ENCODE measurements around the gene H6PD.

Gene H6PD

DNA sequence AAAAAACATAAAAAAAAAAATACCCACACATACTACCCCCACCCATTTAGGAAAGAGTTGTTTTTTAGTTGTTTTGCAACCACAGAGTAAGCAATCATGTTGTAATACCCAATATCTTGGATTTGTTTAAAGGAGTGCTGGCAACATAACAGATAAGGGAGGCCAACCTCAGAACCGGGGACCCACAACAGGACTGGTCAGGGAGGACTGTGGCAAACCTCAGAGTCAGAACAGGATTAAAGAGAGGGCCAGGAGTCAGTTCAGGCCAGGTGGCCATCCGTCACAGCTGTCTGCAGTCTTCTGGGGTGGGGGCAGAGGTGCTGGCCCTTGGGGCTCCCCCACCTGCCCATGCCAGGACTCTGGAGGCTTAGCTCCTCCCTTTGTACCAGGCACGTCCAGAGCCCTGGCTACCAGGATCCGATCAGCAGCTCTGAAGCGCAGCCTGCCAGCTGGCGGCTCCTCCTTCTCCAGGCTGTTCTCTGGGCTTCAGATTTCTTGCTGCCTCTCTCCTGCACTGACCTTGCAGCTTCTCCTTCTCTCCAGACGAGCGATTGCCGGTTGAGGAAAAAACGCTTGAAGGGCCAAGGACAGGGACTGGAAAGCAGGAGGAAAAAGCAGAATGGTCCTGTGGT is 7.9 kb downstream of the H6PD start:
- DNase-seq: no peak

DNA sequence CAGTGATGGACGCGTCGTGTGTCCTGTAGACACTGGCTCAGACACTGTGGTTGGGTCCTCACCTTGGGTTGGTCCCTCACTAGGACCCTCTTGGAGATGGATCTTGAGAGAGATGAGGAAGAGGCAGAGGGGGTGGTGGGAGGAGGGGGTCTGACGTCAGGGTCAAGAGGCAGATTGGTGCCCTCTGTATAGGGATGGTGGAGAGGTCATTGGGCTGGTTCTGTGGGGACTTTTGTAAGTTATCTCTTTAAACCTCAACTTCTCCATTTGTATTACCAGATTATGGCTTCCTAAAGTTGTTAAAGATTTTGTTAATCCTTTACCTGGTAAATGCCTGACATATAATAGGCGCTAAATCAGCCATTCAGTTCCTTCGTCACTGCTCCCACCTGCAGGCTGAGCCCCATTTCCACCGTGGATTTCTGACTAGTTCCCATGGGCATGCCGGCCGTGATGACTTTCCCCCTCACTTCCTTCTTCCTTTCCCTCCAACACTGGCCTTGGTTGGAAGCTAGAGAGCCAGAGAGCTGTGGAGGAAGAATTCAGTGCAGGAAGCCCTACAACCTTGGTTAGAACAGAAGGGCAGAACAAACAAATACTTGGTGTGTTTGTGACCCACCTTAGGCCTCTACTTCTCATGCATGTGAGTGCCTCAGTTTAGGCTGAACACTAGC is 8.6 kb downstream of the H6PD start:
- no peak for DNase-seq

DNA sequence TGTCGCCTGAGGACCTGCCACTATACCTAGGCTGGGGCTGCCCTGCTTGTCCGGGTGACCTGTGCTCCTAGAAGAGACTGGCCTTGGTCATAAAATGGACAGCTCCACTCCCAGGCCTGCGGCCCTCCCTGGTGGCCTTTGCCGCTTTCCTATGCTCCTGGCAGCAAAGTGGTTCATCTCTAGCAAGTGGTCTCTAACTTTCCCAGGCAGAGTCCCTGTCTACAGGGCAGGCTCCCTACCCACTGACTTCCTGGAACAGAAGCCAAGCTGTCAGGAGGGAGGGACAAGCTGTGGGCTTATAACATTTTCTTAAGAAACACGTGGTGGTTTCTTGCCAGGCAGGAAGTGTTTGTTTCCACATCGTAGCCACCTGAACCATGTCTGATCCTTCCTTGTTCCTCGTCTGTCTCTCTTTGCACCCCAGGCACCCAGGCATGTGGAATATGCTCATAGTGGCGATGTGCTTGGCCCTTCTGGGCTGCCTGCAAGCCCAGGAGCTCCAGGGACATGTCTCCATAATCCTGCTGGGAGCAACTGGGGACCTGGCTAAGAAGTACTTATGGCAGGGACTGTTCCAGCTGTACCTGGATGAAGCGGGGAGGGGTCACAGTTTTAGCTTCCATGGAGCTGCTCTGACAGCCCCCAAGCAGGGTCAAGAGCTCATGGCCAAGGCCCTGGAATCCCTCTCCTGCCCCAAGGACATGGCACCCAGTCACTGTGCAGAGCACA is 10.1 kb downstream of the H6PD start:
- no peak for DNase-seq

DNA sequence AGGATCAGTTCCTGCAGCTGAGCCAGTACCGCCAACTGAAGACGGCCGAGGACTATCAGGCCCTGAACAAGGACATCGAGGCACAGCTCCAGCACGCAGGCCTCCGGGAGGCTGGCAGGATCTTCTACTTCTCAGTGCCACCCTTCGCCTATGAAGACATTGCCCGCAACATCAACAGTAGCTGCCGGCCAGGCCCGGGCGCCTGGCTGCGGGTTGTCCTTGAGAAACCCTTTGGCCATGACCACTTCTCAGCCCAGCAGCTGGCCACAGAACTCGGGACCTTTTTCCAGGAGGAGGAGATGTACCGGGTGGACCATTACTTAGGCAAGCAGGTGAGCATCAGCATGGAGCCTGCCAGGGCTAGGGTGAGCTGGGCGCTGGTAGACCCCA is 10.7 kb downstream of the H6PD start:
- no peak for DNase-seq

DNA sequence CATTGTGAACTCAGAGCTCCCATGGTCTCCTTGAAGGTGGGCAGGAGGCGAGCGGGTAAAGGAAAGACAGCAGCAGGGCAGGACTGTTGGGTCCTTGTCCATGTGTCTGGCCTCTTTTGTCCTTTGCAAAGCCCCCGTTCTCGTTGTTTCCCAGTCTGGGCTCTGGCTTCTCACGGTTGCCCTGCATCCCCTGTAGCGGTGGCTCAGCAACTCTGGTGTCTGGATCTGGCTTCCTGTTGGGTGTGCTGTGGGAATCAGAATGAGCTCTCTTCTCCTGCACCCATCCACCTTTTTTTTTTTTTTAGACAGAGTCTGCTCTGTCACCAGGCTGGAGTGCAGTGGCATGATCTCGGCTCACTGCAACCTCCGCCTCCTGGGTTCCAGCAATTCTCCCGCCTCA is 11.1 kb downstream of the H6PD start:
- no peak for DNase-seq

DNA sequence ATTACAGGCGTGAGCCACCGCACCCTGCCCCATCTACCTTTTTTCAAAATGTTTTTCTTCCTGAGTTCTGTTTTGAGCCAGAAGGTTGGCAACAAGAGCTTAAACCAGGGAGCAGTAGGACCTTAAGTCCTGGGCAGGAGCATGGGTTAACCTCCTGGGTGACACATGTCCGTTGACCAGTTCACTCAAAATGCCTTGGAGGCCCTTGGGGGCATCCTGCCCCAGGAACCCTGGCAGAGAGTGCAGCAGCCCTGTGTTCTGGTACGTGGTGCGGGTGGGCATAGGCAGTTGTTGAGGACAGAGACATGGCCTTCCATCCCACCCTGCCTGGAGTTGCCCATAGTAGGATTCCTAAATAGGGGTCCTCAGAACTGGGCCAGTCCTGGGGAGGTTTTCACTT is 11.6 kb downstream of the H6PD start:
- DNase-seq: no peak

DNA sequence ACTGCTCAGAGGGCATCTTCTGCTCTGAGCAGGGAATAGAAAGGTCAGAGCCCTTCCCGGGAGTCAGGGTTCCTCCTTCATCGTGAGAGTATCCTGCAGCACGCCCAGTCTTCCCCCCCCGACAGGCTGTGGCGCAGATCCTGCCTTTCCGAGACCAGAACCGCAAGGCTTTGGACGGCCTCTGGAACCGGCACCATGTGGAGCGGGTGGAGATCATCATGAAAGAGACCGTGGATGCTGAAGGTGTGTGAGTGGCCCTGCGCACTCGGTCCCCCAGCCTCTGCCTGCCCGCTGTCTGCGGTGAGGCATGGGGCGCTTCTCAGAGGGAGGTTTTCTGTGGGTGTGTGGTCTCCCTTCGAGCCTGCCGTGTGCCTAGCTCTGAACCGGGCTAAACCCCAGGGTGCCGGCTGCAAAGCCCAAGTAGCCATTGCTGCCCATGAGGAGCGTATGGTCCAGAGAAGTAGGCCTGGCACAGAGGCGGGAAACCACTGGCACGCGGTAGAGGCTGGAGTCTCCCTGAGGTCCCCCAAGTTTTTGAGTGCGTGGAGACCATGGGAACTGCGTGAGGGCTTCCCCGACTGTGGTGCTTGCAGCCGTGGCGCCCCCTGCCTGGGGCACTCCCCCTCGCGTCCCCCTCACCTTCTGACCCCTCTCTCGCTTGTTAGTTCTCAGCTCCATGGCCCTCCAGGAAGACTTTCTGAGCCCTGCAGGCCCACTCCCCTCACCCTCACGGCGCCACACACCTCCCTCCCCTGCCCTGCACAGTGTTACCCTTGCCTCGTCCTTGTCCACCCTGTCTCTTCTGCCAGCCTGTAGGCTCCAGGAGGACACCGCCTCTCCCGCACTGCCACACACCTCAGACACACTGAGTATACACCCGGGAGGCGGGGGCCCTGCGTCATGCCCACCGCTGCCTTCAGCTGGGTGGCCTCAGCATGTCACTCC is 12.5 kb downstream of the H6PD start:
- no peak for DNase-seq

DNA sequence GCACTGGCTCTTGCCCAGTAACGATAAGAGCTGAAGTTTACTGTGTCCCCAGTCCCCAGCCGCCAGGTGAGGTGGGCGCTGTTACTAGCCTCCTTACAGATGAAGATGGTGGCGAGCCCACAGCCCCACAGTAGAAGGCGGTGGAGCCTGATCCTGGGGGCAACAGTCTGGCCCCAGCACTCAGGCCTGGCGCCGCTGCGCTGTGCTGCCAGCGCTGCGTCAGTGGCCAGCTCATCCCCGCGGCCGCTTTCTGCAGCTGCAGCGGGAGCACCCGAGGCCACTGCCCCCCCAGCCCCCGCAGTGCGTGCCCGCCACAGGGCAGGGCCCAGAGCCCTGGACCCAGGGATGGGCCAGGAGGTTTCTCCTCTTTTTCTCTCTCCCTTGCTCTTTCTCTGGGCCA is 13.3 kb downstream of the H6PD start:
- no peak for DNase-seq

DNA sequence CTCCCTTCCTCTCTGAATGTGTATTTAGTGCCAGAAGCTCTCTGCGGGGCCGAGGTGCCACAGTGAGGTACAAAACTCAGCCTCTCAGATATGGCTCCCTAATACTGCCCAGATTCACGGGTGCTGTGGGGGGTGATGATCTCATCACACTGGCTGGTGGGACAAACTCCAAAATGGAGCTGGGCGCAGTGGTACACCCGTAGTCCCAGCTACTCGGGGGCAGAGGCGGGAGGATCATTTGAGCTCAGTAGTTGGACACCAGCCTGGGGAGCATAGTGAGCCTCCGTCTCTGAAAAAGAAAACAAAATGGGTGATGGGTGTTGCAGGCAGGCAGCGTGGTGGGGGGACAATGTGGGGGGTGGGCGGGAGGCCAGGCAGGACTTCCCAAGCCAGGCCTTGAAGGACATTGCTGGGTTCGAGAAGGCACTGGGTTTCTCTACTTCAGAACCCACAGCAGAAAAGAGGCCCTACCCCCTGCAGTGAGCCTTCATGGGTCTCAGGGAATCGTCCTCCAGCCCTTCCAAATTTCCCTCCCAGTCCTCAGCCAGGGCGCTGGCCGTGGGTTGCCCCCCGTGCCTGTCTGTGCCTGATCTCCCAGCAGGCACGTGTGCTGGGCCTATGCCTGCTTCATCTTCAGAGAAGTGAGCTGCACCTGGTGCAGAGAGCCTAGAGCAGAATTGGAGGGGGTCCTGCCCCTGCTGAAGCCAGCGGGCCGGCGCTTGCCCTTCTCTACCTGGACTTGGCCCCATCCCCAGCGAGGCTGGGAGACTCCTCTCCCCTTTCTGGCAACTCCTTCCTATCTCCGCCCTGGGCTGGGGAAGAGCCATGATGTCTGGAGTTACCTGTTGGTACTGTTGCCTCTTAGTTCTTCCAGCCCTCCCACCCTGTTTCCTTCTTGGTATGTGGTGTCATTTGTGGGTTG is 14.0 kb downstream of the H6PD start:
- DNase-seq: no peak

DNA sequence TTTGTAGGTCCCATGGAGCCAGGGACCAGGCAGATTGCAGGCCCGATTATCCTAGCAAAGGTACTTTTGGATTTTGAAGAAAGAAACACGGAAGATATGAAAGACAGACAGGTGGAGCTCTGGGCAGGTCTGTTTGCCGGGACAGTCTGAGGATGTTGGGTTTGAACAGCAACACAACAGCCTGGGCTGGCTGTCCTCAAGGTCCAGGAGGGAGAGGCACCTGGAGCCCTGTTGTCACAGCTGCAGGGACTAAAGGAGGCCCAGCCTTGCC is 14.6 kb downstream of the H6PD start:
- no peak for DNase-seq

DNA sequence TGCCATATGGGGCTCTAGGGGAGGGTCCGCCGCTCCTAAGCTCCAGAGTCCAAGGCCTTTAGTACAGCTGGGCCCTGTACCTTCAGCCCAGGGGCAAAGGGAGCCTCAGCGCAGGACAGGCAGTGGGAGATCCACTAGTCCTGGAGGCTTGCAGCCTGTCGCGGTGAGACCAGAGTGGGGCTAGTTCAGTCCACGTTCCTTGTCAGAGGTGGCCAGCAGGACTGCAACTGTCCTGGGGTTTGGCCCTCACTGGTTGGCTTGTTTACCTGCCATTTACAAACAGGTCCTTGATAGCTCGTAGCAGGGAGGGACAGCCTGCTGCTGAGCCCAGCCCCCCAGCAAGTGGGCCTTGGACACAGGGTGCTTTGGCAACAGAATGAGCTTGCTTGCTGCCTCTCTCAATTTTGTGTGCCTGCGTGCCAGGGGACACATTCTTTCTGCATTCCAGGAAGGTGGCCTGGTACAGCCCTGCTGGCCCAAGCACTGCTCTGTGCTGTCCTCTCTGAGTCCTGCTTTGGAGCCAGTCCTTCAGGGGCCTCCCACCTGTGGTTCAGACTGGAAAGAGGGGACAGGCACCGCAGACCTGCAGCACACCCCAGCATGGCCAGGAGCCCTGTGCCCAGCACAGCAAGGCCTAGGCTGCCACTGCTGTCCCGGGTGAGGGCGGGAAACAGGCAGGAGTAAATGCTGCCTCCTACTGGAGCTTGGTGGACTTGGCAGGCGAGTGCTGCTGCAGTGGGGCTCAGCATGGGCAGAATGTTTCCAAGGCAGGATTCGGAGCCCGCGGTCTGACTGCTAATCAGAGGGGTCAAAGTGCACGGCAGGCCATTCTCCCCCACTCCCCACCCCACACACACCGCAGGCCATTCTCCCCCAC is 15.2 kb downstream of the H6PD start:
- DNase-seq: peak; percentile 70

DNA sequence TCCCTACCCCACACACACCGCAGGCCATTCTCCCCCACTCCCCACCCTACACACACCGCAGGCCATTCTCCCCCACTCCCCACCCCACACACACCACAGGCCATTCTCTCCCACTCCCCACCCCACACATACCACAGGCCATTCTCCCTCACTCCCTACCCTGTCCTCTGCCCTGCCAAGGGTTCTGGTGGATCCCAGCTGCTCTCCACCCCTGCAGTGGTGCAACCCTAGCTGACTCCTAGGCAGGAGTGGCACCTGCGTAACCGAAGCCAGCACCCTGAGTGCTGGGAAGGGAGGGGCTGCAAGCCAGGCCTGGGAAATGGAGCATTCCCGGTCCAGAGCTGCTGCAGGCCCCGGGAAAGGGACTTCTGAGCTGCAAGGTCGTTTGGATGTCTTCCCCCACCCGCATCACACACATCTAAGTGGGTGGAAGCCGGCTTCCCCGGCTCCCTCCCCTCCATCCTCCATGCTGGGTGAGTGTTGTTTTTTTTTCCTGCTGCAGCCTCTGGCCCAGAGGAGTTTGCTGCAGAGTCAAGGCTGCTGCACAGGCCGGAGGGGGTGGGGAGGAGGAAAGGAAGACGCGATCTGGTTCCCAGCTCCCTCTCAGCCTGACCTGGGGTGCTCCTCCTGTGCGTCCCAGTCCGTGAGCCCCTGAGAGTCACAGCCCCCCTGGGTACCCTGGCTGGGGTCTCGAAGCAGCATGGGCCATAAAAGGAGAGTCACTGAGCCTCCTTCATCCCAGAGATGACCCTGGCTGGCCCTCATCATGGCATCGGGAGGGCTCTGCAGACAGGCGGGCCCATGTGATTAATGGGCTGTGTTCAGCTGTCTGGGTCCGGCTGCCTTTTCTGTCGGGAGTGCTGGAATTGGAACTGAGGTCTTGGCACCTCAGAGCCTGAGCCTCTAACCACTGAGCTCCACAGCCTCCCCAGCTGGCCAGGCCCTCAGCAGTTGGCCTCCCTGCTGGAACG is 16.1 kb downstream of the H6PD start:
- peak; percentile 45 for DNase-seq

DNA sequence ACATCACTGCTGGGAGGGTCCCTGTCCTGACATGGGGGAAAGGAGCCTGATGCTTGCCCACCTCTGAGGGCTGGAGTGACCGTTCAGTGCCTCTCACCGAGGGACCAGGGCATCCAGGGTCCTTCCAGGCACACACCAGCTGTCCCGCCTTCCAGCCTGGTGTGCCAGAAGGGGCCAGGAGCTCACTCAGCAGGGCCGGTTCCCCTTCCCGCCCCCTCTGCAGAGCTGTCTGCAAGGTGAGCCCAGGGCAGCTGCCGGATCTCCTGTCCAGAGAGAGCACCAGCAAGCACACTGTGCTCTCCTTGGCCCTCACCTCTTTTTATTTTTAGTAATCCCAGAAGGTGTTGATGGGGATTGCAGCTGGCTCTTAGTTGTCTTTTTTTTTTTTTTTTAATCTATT is 16.9 kb downstream of the H6PD start:
- DNase-seq: no peak

DNA sequence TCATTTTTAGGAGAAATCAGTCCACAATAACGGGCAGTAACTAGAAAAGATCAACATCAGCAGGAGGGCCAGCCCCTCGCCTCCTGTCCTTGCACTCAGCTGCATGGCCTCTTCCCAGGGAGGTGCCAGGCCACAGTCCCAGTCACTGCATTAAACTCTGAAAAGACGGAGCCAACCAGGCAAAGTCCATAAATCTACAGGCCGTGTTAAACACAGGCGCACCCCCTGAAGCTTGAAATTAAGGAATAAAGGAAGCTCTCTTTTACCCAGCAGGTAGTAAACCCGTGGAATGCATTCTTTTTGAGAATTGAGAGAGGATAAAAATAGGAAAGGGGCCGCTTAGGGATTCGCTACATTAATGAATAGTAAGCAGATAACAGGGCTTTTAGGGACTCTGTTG is 18.4 kb downstream of the H6PD start:
- DNase-seq: no peak

DNA sequence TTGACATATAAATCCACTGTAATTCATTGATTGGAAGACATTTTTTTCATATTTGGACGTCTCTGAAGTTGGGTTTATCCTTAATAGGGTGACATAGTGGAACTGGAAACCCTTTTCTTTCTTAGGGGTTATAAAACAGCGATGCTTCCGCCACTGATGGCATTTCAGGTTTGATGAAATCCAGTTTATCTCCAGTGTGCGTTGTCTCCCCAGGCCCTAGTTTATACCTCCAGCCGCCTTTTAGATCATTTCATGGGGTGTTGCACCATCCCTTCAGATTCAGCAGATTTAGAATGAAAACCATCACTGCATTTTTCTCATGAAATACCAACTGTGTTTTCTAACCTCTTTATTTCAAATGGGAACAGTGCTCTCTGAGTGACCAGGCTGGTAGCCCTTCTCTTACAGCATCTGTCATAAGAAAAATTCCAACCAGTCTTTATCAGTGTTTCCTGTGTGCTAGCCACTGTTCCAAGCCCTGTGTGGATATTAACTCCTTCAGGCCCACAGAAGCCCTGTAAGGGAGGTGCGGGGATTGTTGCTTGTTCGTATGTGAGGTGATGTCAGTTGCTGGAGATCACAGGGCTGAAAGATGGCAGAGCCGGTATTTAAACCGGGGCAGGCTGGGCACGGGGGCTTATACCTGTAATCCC is 19.0 kb downstream of the H6PD start:
- DNase-seq: no peak

DNA sequence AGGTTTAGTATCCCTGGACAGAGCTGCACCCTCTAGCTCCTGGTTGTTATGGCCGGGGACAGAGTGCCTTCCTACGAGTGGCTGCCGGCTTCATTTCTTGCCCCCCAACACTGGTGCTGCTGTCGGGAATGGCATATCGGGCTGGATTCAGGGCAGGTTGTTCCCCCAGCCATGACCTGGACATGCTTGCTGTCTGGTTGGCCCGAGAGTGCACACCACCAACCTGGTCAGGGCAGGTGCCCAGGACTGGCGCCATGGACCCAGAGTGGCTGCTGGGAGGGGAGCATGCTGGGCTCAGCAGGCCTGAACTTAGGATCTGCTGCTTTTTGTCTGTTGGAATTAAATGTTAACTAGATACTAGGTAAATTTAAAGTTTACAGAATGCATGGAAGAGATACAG is 21.8 kb downstream of the H6PD start:
- no peak for DNase-seq

DNA sequence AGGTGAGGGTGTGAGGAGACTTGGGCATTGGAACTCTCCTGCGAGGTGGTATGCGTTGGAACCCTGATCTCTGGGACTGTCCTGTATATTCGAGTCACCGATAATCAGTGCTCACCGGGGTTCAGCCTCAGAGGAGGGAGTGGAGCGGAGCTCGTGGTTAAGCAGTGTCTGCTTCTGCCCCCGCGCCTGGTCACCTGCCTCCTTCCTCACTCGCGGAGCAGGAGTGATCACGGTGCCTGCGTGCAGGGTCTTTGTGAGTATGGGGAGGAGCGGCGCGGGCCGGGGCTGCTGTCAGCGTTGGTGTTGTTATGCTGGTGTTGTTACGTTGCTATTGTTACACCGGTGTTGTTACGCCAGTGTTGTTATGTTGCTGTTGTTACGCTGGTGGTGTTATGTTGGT is 23.3 kb downstream of the H6PD start:
- no peak for DNase-seq

DNA sequence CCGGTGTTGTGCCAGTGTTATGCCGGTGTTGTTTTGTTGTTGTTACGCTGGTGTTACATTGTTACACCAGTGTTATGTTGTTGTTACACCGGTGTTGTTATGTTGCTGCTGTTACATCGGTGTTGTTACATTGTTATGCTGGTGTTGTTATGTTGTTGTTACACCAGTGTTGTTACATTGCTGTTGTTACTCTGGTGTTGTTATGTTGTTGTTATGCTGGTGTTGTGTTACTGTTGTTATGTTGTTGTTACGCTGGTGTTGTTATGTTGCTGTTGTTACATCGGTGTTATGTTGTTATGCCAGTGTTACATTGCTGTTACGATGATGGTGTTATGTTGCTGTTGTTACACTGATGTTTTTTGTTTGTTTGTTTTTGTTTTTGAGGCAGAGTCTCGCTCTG is 24.1 kb downstream of the H6PD start:
- DNase-seq: no peak

DNA sequence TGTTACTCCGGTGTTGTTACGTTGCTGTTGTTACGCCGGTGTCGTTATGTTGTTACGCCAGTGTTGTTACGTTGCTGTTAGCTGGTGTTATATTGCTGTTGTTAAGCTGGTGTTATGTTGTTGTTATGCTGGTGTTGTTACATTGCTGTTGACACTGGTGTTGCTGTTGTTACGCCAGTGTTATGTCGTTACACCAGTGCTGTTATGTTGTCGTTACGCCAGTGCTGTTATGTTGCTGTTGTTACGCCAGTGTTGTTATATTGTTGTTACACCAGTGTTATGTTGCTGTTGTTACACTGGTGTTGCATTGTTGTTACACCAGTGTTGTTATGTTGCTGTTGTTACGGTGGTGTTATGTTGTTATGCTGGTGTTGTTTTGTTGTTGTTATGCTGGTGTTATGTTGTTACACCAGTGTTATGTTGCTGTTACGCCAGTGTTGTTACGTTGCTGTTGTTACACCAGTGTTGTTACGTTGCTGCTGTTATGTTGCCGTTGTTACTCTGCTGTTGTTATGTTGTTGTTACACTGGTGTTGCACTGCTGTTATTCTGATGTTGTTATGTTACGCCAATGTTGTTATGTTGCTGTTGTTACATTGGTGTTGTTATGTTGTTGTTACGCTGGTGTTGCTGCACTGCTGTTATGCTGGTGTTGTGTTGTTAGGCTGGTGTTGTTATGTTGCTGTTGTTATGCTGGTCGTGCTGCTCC is 25.6 kb downstream of the H6PD start:
- no peak for DNase-seq
